Fibroblast of lung (primary cell): Measurements from ENCODE around the gene LIPF. TPM values are rescaled to one million over a fixed set of nuclear protein-coding genes. Genes with fewer than 3 reads are reported as not detected.
"Not testable (repeated sequence)": the region's sequence is repeated elsewhere in the genome, so short reads cannot be mapped to it uniquely, and the experiment has no call there.

Source experiments
- DNase-seq, 2 donors: peaks; one replicate each; pipeline versions ENCODE4 v3.0.0 to v3.0.0-alpha.2; 2010; ENCODE audit warnings: low read depth in 2 of 2
- H2AFZ ChIP-seq: 2 replicates; pipeline ENCODE4 v1.5.1; 2012; ENCODE audit warnings: low read length, control low read depth, inconsistent platforms
- H3K27ac ChIP-seq: 2 replicates; pipeline ENCODE4 v1.5.1; 2011; ENCODE audit warnings: low read length, control low read depth; ENCODE audit not compliant: insufficient read depth
- H3K27me3 ChIP-seq: 2 replicates; pipeline ENCODE4 v1.5.1; 2011; ENCODE audit warnings: mild to moderate bottlenecking, low read length; ENCODE audit not compliant: control insufficient read depth, insufficient read depth
- H3K36me3 ChIP-seq: 2 replicates; pipeline ENCODE4 v1.5.1; 2011; ENCODE audit warnings: low read length; ENCODE audit not compliant: control insufficient read depth, insufficient read depth
- H3K4me1 ChIP-seq: 2 replicates; pipeline ENCODE4 v1.5.1; 2011; ENCODE audit warnings: low read length; ENCODE audit not compliant: control insufficient read depth, insufficient read depth; ENCODE audit errors: extremely low read depth
- H3K4me2 ChIP-seq: 2 replicates; pipeline ENCODE4 v1.5.1; 2011; ENCODE audit warnings: low read length, control low read depth; ENCODE audit not compliant: insufficient read depth; ENCODE audit errors: extremely low read depth
- H3K4me3 ChIP-seq, 4 experiments: fragments of 200-600 bp in 1 of 4; sonication (generic) in 1 of 4; replicated peaks in 1 of 4; 2 replicates each; pipeline ENCODE4 v1.5.1; 2011 to 2016; ENCODE audit warnings: low read length in 4 of 4, low read depth in 3 of 4, mild to moderate bottlenecking in 3 of 4, control low read depth in 2 of 4, inconsistent platforms in 1 of 4, mixed read lengths in 1 of 4; ENCODE audit not compliant: insufficient read depth in 1 of 4; ENCODE audit errors: control extremely low read depth in 1 of 4
- H3K79me2 ChIP-seq: 2 replicates; pipeline ENCODE4 v1.5.1; 2012; ENCODE audit warnings: mild to moderate bottlenecking, low read length, inconsistent platforms; ENCODE audit not compliant: control insufficient read depth, insufficient read depth
- H3K9ac ChIP-seq: 2 replicates; pipeline ENCODE4 v1.5.1; 2011; ENCODE audit warnings: mild to moderate bottlenecking, low read length, control low read depth; ENCODE audit not compliant: insufficient read depth
- H3K9me3 ChIP-seq: 2 replicates; pipeline ENCODE4 v1.5.1; 2012; ENCODE audit warnings: low read depth, low read length; ENCODE audit not compliant: control insufficient read depth, insufficient read depth
- H4K20me1 ChIP-seq: 2 replicates; pipeline ENCODE4 v1.5.1; 2011; ENCODE audit warnings: low read length; ENCODE audit not compliant: control insufficient read depth, insufficient read depth; ENCODE audit errors: extremely low read depth
- EZH2 ChIP-seq: IDR thresholded peaks from 2 replicates; pipeline ENCODE4 v1.5.1; 2012; ENCODE audit warnings: low read length, control low read depth, mild to moderate bottlenecking; ENCODE audit errors: missing control alignments
- polyA plus RNA-seq, 2 donors: library from polyadenylated mRNA; depleted of rRNA in 1 of 2; stranded (reverse) in 1 of 2; unstranded in 1 of 2; fragments of >200 nt; gene quantifications; 2 replicates each; pipeline ENCODE4 v1.2.1, GENCODE V29; 2011 to 2012; ENCODE audit warnings: missing spikeins in 1 of 2
- total RNA-seq: library from RNA; depleted of rRNA; stranded (reverse); fragments of >200 nt; gene quantifications from 2 replicates; pipeline ENCODE4 v1.2.1, GENCODE V29; 2014
- TF ChIP-seq, protein P1 (sequence below), 2 donors: IDR thresholded peaks in 1 of 2; conservative IDR thresholded peaks in 1 of 2; 1 replicate in 1 of 2; 2 replicates in 1 of 2; pipeline ENCODE4 v1.5.1; 2011 to 2012; ENCODE audit warnings: low read length in 2 of 2, control low read depth in 1 of 2, inconsistent platforms in 1 of 2, low read depth in 1 of 2, mild to moderate bottlenecking in 1 of 2

Gene LIPF
- total and polyA plus RNA-seq, 2 donors (not counting 1 experiment from before 2014, with no cell fraction given) = 0.05 TPM; not detected in 1

DNA sequence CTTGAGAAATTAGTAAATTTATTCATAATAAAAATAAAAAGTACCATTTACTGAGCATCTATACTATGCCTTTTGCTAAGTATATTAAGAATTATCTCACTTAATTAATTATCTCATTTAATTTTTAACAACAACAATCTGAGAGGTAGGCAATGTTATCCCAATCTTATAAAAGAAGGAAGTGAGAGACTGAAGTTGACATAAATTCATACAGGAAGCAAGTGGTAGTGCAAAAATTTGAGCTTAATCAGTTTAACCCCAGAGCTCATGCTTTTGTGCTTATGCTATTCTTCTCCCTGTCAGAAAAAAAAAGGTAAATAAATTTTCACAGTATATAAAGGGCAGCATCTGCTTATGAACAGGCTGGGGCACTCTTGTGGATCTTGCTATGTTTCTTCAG lies 2.7 kb upstream of the LIPF start:
- H3K36me3 ChIP-seq = no peaks in the 10 kb centered on the region
- no peaks in the 10 kb centered on the region for H3K9me3 ChIP-seq
- H3K79me2 ChIP-seq = no peaks in the 10 kb centered on the region
- no peak overlapping the region for H3K4me3 ChIP-seq
- H3K27ac ChIP-seq = no peak overlapping the region
- no peak overlapping the region for H2AFZ ChIP-seq
- peaks cover 6% of the 10 kb centered on the region for H3K4me1 ChIP-seq
- H3K9ac ChIP-seq = no peak overlapping the region
- TF ChIP-seq, protein P1, sequence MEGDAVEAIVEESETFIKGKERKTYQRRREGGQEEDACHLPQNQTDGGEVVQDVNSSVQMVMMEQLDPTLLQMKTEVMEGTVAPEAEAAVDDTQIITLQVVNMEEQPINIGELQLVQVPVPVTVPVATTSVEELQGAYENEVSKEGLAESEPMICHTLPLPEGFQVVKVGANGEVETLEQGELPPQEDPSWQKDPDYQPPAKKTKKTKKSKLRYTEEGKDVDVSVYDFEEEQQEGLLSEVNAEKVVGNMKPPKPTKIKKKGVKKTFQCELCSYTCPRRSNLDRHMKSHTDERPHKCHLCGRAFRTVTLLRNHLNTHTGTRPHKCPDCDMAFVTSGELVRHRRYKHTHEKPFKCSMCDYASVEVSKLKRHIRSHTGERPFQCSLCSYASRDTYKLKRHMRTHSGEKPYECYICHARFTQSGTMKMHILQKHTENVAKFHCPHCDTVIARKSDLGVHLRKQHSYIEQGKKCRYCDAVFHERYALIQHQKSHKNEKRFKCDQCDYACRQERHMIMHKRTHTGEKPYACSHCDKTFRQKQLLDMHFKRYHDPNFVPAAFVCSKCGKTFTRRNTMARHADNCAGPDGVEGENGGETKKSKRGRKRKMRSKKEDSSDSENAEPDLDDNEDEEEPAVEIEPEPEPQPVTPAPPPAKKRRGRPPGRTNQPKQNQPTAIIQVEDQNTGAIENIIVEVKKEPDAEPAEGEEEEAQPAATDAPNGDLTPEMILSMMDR (conservative IDR thresholded peaks at IDR 0.05 in 1 of 2, IDR thresholded peaks at IDR 0.05 in 1 of 2; ENCODE audit: low read depth in 1 of 2, low read length in 2 of 2) = no peak
- TF ChIP-seq EZH2 = no peak
- no peak overlapping the region for H3K4me2 ChIP-seq
- no peaks in the 10 kb centered on the region for H3K27me3 ChIP-seq
- no peak for DNase-seq
- no peaks in the 10 kb centered on the region for H4K20me1 ChIP-seq

DNA sequence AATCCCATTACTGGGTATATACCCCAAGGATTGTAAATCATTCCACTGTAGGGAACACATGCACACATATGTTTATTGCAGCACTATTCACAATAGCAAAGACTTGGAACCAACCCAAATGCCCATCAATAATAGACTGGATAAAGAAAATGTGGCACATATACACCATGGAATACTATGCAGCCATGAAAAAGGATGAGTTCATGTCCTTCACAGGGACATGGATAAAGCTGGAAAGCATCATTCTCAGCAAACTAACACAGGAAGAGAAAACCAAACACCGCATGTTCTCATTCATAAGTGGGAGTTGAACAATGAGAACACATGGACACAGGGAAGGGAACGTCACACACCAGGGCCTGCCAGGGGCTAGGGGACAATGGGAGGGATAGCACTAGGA lies 1.1 kb upstream of the LIPF start:
- H3K36me3 ChIP-seq, H3K9ac ChIP-seq, H4K20me1 ChIP-seq, H3K27me3 ChIP-seq, H3K27ac ChIP-seq, H3K4me1 ChIP-seq, H3K79me2 ChIP-seq, H3K4me3 ChIP-seq, H3K4me2 ChIP-seq, H2AFZ ChIP-seq, H3K9me3 ChIP-seq, DNase-seq: not testable (repeated sequence)

DNA sequence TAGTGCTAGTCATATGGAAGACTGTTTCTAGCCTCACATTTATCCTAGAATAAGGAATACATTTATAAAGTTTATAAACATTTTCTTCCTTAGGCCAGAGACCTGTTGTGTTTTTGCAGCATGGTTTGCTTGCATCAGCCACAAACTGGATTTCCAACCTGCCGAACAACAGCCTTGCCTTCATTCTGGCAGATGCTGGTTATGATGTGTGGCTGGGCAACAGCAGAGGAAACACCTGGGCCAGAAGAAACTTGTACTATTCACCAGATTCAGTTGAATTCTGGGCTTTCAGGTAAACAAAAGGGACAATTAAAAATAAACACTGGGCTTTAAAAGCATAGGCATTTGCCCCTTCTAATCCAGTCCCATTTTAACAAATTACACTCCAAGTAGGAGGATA lies 4.2 kb downstream of the LIPF start:
- H3K27ac ChIP-seq = no peak overlapping the region
- no peaks in the 10 kb centered on the region for H3K36me3 ChIP-seq
- no peaks in the 10 kb centered on the region for H3K79me2 ChIP-seq
- DNase-seq = no peak
- no peak overlapping the region for H2AFZ ChIP-seq
- TF ChIP-seq, protein P1 (conservative IDR thresholded peaks at IDR 0.05 in 1 of 2, IDR thresholded peaks at IDR 0.05 in 1 of 2; ENCODE audit: low read depth in 1 of 2, low read length in 2 of 2) = no peak
- no peak for TF ChIP-seq EZH2
- no peak overlapping the region for H3K4me2 ChIP-seq
- H3K27me3 ChIP-seq = no peaks in the 10 kb centered on the region
- no peak overlapping the region for H3K4me3 ChIP-seq
- no peaks in the 10 kb centered on the region for H4K20me1 ChIP-seq
- H3K4me1 ChIP-seq = no peaks in the 10 kb centered on the region
- H3K9ac ChIP-seq = no peak overlapping the region
- H3K9me3 ChIP-seq = no peaks in the 10 kb centered on the region

DNA sequence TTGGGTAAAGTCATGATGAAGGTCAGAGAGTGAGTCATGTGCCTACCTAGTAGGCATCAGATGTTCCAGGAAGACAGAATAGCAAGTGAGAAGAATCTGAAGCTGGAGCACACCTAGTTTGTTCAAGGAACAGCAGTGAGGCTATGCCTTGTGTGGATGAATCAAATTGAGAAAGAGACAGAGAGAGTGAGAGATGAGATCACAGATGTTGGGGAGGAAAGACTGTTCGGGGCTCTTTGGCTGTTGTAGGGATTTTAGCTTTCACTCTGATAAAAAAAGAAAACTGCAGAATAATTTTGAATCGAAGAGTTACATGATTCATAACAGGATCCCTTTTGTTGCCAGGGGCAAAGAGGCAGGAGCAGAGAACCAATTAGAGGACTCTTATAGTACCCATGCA lies 6.3 kb downstream of the LIPF start:
- Histone ChIP-seq H3K36me3 (no peaks in the 10 kb centered on the region), H2AFZ (no peak overlapping the region)
- TF ChIP-seq, protein P1 (conservative IDR thresholded peaks at IDR 0.05 in 1 of 2, IDR thresholded peaks at IDR 0.05 in 1 of 2; ENCODE audit: low read depth in 1 of 2, low read length in 2 of 2) = no peak
- TF ChIP-seq EZH2 = no peak

More for the DNA sequence above, 6.3 kb downstream of the LIPF start:
- Histone ChIP-seq H3K9me3 (no peaks in the 10 kb centered on the region), H3K27ac (no peak overlapping the region), H3K79me2 (no peaks in the 10 kb centered on the region), H3K9ac (no peak overlapping the region), H3K4me2 (no peak overlapping the region), H3K27me3 (no peaks in the 10 kb centered on the region), H3K4me3 (no peak overlapping the region), H3K4me1 (no peaks in the 10 kb centered on the region), H4K20me1 (no peaks in the 10 kb centered on the region)
- no peak for DNase-seq
